ENCODE results near the gene CASZ1.

Gene CASZ1

GRCh38 chr1:10824821-10825540, 28.5 kb upstream of the CASZ1 start:
- DNase-seq (ENCODE audit: low read depth), result peak; percentile 20

DNA sequence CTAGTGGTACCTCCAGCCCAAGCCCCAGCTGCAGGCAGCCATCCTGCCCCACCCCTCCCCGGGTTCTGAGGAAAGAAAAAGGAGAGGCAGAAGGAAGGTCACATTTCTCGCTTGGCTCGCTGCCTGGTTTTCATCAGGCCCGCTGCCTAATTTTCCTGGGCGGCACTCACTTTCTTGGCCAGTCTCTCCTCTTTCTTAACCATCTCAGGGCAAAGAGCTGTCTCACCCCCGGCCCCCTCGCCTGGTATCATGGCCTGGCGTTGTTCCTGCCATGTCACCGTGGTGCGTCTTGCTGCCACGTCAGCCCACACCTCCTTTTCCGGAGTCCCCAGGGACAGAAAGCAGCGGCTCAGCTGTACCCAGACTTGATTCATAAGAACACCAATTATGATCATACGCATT, 26.6 kb upstream of the CASZ1 start:
- no peak for DNase-seq (ENCODE audit: low read depth)

DNA sequence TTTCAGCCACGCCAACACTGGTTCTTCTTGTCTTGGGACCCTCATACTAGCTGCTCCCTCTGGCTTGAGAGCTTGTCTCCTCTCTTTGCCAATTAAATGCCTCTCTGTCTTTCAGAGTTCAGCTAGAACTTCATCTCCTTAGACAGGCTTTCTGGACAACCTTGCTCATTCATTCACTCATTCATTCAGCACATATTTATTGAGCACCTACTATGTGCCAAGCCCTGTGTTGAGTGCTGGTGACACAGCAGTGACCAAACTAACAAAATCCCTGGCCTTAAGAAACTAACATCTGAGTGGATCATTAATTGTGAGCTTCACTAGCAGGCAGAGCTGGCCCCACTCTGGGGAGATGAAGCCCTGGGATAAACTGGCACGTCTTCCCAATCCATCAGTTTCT, 24.9 kb upstream of the CASZ1 start:
- DNase-seq (ENCODE audit: low read depth), result no peak

- no peak for DNase-seq (ENCODE audit: low read depth)
Observed at GRCh38 chr1:10820422-10820821, 24.0 kb upstream of the CASZ1 start.

DNA sequence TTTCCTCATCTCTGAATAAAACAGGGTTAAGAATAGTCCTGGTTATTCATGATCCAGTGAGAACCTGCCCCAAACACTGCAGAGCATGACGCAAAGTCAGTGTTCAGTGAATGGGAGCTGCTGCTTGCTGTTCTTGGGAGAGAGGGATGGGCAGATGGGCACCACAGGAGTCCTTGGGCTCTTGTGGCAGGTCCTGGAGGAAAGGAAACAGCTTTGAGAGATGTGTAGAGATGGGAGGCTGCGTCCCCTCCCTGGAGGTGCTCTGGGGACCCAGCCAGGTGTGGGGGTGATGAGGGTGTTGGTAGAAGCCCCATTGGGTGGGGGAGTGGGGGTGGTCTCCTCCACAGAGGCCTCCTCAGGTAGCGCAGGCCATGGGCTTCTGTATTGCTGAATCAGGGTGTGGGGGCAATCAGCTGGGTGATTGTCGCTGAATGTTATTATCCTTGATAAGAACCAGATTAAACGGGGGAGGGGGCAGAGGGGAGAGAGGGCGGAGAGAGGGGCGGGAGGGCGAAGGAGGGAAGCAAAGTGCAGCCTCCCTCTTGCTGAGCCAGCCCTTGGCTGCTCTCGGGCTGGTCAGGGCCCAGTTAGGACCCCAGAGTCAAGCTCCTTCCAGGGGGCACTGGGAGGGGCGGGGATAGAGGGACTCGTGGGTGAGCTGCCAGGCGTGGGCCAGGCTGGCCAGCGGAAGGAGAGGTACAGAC, 22.9 kb upstream of the CASZ1 start:
- no peak for DNase-seq (ENCODE audit: low read depth)

DNA sequence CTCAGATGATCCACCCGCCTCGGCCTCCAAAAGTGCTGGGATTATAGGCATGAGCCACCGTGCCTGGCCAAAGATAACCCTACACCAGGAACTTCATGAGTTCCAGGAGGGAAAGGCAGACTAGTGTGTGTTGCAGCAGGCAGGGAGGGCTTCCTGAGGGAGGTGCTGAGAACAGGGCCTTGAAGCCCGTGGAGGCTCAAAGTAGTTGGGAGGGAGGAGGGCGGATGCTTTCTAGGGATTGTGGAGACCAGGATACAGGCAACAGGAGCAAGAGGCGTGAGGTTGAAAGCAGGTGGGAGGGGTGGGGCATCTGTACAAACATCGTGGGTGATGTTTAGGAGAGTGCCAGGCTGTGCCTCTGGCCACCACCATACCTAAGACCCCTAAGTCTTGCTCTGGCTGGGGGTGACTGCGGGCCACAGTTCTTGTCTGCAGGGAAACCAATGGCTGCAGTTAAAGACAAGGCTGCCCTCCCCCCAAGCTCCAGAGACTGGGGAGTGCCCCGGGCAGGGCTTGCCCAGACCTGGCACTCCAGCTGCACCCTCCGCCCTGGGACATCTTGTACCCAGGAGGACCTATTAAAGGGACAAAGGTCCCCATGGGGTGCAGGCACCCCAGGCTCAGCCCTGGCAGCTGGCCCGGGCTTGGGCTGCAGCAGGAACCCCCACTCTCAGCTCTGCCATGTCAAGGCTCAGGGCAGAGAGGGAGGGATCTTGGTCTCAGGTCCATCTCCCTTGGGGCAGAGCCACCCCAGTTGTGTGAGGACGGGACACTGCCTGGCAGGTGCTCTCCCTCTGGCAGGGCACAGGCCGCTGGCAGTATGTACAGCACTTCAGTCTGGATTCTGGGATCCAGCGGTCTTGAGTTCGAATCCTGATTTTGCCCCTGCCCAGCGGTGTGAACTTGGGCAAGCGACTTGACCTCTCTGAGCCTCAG, 22.1 kb upstream of the CASZ1 start:
- DNase-seq (ENCODE audit: low read depth), result no peak

DNA sequence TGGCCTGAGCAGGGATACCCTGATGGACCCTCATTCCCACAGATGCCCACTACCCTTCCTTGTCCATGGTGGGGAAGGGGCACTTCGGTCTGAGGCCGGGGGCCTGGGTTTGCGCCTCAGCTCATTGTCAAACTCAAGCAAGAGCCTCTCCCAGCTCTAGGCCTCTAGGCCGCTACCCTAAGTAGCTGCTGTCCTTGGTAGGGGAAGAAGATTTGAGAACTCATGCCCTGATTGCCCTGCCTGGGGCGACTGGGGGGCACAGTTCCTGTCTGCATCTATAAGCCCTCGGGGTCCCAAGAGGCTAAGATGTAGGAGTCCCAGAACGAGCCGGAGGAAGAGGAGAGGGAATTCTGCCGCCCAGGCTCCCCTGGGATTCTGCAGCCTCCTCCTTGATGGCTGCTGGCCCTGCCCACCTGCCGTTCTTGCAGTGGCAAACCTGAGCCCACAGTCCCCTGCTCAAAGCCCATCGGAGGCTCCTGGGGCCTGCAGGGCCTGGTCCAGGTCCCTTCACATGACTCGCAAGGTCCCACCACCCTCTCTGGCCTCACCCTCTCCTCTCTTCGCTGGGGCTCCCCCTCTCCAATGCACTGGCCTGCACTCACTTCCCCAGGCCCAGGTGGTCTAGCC, 20.4 kb upstream of the CASZ1 start:
- DNase-seq (ENCODE audit: low read depth), result no peak

- no peak for DNase-seq (ENCODE audit: low read depth)
Observed at GRCh38 chr1:10816233-10816632, 19.8 kb upstream of the CASZ1 start.

GRCh38 chr1:10815858-10816195, 19.4 kb upstream of the CASZ1 start:
- no peak for DNase-seq (ENCODE audit: low read depth)

DNA sequence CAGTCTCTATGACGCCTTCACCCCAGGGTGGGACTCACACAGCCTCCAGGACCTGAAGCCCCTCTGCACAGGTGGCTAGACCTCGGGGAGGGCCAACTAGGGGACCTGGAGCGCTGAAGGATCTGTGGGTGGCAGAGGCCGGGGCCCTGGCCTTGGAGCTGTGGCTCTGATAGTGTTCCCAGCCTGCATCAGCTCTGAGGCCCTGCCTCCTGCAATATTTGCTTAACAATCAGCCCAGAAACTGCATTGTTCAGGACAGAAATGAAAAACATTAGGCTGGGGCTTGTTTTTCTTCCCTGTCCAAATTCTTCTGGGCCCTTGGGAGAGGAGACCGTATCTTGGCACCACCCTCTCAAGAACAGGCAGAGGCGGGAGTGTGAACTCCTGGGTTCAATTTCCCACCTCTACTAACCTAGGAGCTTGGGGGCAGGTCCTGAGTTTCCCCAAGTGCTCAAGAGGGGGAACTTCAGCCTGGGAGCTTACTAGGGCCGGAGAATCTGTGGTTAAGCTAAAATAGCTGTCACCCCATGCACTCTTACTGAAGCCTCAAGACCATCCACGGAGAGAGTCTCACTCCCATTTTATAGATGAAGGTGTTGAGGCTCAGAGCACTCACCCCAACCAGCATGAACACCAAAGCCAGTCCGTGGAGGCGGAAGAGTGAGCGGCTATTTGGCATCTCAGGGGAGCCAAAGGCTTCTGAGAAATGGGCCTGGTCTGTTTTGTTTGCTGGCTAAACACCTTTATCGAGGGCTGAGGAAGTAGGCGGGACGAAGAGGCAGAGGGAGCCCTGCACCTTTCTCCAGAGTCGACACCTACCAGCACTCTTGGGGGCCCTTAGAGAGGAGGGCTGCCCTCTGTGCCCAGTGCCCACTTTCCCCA, 18.8 kb upstream of the CASZ1 start:
- DNase-seq (ENCODE audit: low read depth), result no peak

DNA sequence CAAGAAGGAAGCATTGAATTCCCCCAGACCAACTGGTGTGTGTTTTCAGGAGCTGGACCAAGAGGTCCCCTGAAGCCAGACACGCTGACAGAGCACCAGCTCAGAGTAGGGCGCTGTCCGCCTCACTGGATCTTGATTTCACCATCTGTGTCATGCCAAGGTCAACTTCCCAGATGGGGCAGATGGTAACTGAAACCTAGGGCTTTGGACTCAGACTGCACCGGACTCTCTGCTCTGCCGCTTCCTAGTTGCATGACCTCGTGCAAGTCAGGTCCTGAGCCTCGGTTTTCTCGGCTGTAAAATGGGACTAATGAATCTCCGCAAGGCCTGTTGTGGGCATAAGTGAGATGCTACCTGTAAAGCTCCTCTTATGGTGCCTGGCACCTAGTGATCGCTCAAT, 17.9 kb upstream of the CASZ1 start:
- no peak for DNase-seq (ENCODE audit: low read depth)

GRCh38 chr1:10813799-10814198, 17.4 kb upstream of the CASZ1 start:
- no peak for DNase-seq (ENCODE audit: low read depth)

GRCh38 chr1:10812387-10812915, 16.0 kb upstream of the CASZ1 start:
- no peak for DNase-seq (ENCODE audit: low read depth)

DNA sequence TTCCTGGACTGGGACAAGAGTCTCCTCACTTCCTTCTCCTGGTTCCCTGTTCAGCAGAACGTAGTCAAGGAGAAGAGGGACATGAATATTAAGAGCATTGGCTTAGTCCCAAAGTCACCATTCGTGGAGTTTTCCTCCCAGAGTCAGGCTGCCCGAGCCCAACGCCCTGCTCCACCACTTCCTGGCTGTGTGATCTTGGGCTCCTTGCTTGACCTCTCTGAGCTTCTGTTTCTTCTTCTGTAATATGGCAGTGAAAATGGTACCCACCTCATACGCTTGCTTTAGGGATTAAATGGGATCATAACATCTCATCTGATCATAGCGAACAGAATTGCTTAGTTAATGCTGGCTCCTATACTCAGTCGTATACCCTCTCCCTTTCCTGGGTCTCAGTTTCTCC, 12.0 kb upstream of the CASZ1 start:
- DNase-seq (ENCODE audit: low read depth), result no peak

DNA sequence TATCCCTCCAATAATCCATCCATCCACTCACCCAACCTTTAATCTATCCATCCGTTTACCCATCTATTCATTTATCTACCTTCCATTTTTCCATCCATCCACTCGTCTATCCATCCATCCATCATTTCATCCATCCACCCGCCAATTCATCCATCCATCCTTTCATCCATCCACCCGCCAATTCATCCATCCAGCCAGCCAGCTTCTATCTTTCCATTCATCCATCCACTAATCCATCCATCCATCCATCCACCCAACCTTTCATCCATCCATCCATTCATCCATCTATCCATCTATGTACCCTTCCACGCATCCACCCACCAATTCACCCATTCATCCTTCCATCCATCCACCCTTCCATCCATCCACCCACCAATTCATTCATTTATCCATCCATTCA, 10.5 kb upstream of the CASZ1 start:
- no peak for DNase-seq (ENCODE audit: low read depth)

DNA sequence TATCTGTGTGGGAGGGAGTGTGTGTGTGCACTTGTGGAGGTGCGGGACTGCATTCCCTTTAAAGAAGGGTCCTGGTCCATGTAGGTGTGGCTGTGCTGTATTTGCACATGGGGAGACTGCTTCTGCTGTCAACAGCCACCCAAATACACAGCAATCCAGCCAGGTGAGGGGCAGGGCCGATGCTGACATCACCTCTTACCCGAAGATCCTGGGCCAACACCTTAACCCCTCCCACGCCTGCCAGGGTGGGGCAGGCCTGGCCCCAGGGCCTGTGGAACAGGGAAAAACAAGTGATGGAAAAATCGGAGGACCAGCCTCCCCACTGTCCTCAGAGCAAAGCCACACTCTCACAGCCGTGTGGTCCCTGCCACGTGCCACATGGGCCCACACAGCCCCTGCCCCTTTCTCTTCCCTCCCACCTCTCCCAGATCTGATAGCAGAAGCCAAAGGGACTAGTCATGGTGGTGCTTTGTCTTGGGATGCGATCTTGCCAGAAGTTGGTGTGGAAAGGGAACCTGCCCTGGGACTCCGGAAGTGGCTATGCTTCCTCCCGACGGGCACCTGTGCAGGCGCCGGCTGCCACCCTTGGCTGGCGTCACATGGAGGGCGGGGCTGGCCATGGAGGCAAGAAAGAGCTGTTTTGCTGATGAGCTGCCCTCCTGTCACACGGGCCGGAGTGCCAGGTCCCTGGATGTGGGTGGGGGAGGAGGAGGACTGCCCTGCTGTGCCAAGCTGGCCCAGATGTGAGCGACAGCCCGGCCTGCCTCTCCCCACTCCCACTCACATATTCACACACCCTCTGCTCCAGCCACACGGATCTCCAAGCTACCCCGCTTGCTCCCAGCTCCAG, 7.8 kb upstream of the CASZ1 start:
- no peak for DNase-seq (ENCODE audit: low read depth)

DNA sequence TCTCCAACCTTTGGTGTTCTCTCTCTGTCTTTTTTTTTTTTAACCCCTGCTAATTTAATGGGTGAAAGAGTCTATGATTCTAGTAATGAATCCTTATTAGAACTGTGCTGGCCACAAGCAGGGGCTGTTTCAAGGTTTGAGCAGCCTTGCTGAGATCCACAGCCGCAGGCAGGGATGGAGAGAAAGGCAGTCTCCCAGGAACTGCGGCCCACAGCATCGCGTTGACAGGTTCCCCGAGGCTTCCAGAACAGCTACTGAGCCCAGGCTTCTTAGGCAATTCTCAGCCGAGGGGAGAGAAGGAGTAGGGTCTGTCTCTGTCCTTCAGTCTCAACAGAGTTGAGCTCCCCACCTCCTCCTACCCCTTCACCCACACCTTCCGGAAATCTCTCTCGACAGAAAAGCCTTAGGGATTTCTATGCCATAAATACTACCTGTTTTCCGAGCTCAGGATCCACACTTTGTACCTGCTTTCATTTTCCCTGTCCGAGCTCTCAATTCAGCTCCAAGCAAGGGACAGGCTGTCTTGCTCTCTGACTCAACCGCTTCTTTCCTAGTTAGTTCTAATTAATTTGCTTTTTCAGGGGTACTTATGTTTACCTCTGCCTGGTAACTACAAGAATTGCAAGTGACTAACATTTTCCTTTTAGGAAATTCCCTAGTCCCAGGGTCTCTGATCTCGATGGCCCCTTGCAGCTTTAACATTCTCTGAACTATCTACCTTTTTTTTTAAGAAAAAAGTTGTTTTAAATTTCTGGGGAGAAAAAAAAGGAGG, 6.7 kb upstream of the CASZ1 start:
- DNase-seq (ENCODE audit: low read depth), result no peak

DNA sequence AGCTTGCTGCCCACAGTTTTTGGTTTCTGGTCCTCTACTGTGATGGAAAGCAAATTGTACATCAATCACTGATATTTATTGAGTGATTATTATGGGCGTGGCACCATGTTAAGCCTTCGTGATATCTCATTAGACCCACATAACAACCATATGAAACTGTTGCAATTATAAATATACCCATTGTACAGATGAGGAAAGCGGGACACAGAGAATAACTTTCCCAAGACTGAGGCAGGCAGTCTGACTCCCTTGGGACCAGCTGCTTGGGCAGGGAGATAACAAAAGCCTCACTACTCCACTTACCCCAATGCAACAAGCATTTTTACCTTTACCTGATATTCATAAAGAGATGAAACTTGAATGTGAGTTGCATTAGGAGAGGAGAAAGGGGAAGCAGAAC, 4.3 kb upstream of the CASZ1 start:
- no peak for DNase-seq (ENCODE audit: low read depth)

DNA sequence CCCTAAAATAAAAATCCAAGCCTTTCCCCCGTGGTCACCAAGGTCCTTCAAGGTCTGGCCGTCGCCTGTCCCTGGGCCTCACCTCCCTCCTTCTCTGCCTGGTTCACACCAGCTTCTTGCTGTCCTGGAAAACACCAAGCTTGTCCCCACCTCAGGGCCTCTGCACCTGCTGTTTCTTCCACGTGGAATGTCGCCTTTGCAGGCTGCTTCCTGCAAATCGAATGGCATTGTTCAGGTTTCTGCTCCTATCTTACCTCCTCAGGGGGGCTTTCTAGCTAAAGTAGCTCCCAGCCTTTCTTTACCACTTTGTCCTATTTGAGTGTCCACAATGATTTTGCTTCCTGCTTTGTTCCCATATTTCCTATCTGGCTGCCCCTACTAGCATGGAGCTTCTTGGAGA, 3.3 kb upstream of the CASZ1 start:
- no peak for DNase-seq (ENCODE audit: low read depth)
